Superior temporal gyrus (tissue), 1 donor: ENCODE results near the gene PRICKLE2.

ENCODE experiments used
- DNase-seq: peaks from one replicate; pipeline ENCODE4 v3.0.0-alpha.2; 2016; ENCODE audit errors: extremely low spot score

Gene PRICKLE2

GRCh38 chr3:64253689-64254088 is 28.4 kb upstream of the PRICKLE2 start:
- no peak for DNase-seq

- no peak for DNase-seq
These were observed 25.8 kb upstream of the PRICKLE2 start for GRCh38 chr3:64251019-64251418.

GRCh38 chr3:64247991-64248646 is 22.9 kb upstream of the PRICKLE2 start:
- DNase-seq: no peak

DNA sequence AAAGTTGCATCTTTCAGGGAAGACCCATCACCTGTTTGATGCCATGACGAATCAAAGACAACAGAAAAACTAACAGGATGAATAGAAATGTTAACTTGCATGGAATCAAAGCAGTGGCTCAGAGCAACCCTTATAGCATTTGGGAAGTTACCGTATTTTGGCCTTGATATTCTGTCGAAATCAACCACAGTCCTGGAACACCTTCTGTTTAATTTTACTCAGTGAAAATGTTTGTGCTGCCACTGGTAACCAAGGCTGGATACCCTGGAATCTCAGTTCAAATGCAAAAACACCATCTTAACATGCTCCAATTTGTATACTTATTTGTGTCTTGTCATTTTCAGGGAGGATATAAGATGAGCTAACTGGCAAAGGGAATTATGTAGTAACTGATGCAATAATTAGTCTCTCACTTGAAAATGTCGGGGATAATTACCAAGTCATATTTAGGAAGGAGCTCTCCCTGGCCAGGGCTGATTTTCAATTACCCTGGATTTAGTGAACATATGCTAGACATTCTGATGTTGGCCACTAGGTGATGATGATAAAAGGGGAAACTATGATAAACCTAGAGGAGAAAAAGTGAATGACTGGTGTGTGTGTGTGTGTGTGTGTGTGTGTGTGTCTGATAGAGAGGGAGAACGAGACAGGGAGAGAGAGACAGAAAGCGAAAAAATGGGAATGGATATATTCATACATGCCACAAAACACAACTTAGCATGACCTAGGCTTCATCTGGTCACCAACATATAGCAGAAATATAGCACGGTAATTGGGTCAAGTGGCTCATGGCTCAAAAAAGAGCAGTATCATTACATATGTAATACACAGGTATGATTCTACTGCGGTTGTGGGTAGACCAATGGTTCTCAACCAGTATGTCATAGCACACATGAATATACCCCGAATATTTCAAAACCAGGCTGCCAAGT is 19.0 kb upstream of the PRICKLE2 start:
- no peak for DNase-seq

- DNase-seq: no peak
These were observed 17.2 kb upstream of the PRICKLE2 start for GRCh38 chr3:64242435-64242834.

- DNase-seq: no peak
These were observed 15.7 kb upstream of the PRICKLE2 start for GRCh38 chr3:64240959-64241358.

DNA sequence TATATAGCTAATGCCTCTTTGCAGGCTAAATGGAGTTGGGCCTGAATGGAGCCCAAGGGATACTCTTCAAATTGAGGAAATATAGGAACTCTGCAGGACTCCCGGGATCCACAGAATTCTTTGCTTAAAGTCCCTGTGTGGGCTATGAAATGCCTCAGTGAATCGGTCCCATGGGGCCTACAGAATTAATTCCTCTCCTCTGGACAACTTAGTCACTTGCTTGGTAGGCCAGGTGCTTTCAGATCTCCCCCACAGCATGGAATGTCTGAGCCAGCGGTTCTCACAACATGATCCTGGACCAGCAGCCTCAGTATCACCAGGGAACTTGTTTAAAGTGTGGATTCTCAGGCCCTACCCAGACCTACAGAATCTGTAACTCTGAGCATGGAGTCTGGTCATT is 15.1 kb upstream of the PRICKLE2 start:
- no peak for DNase-seq

DNA sequence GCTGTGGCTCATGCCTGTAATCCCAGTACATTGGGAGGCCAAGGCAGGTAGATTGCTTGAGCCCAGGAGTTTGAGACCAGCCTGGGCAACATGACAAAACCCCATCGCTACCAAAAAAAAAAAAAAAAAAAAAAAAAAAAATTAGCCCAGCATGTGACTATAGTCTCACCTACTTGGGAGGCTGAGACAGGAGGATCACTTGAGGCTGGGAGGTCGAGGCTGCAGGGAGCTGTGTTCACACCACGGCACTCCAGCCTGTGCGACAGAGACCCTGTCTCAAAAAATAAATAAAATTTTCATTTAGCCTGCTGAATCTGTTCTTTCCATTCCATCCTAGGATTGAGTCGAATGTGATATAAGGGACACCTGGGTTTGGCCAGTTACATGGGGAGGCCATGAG is 14.6 kb upstream of the PRICKLE2 start:
- no peak for DNase-seq

- DNase-seq: no peak
These were observed 13.9 kb upstream of the PRICKLE2 start for GRCh38 chr3:64238971-64239667.

- DNase-seq: no peak
These were observed 11.8 kb upstream of the PRICKLE2 start for GRCh38 chr3:64237083-64237482.

DNA sequence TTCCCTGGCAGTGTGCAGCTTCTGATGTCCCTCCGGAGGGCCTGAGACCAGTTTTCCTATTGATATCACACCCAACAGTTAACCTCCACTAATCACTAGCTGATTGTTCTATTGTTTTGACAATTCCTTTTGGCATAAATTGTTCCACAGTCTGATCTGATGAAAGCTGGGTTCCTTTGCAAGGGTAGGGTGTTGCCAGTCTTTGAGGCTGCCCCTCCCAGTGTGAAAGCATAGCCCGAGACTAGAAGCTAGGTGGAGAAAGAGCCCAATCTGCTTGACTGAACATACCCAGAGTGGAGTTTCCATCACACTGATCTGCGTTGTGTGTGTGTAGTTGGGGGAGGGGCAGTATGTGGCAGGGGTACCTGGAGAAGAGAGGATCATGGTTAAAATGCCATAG is 10.3 kb upstream of the PRICKLE2 start:
- DNase-seq: no peak

DNA sequence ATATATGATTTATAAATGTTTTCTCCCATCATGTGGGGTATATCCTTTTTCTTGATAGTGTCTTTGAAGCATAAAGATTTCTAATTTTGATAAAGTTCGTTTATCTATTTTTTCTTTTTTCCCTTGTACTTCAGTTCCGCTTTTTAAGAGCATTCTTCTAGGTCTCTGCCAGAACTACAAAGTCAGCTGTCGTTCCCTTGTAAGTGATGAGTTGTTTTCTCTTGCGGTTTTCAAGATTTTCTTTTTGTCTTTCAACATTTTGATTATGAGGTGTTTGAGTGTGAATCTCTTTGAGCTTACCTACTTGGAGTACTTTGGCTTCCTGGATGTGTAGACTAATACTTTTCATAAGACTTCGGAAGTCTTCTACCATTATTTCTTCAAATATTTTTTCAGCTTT is 9.3 kb upstream of the PRICKLE2 start:
- DNase-seq: no peak

DNA sequence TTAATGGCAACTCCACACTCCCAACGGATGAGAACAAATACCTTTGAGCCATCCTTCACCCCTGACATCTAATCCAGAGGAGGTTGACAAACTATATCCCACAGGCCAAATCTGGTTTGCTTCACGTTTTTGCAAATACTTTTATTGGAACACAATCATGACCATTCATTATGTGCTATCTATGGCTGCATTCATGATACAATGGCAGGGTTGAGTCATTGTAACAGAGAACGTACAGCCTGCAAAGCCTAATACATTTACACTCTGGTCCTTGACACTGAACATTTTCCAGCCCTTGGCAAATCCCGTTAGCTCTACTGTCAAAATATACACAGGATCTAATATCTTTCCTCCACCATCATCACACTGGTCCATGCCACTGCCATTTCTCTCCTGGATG is 7.6 kb upstream of the PRICKLE2 start:
- no peak for DNase-seq

GRCh38 chr3:64229903-64230302 is 4.6 kb upstream of the PRICKLE2 start:
- no peak for DNase-seq

- DNase-seq: no peak
These were observed 2.8 kb upstream of the PRICKLE2 start for GRCh38 chr3:64228110-64228509.

GRCh38 chr3:64226730-64227129 is 1.5 kb upstream of the PRICKLE2 start:
- no peak for DNase-seq

GRCh38 chr3:64225695-64226499 is 631 bp upstream of the PRICKLE2 start:
- no peak for DNase-seq

GRCh38 chr3:64223791-64224745 is 1.2 kb downstream of the PRICKLE2 start:
- DNase-seq: peak; percentile 84

DNA sequence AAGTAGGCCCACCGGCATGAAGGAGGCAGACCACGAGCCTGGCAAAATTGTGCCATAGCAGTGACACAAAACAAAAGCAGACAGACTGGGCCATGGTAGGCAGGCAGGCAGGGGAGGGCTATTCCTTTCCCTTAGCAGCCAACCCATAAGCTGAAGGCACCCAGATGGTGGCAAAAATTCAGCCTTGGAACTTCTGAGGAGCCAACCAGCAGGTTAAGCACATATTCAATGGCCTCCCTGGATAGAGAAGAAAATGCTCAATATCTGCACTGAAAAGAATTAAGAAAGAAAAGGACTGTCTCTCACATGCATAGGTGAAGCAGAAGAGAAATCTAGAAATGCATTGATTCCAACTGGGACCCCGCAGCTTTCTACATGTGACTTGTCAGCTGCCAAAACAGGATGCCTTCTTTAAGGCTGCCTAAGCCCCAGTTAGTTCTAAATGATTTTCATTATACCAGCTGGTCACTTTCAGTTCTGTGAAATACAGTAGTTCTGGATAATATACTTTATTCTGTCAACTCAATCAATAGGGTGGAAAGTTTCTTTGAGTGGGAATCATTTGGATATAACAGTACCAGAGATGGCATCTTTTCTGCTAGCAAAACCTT is 2.7 kb downstream of the PRICKLE2 start:
- DNase-seq: no peak
